Nephron (organoid): ENCODE data around the gene CAMTA1.

Source experiments
- H3K27ac Mint-ChIP-seq, 3 experiments: 2 replicates each; pipeline ENCODE4 v1.8.0; 2020; ENCODE audit warnings: mixed read lengths in 3 of 3, mild to moderate bottlenecking in 2 of 3, moderate library complexity in 1 of 3
- H3K27me3 Mint-ChIP-seq: 2 replicates; pipeline ENCODE4 v1.8.0; 2021; ENCODE audit warnings: low read depth, mild to moderate bottlenecking, moderate library complexity, mixed read lengths
- H3K36me3 Mint-ChIP-seq: 2 replicates; pipeline ENCODE4 v1.8.0; 2020; ENCODE audit warnings: low read depth, mixed read lengths
- H3K4me1 Mint-ChIP-seq: 2 replicates; pipeline ENCODE4 v1.8.0; 2020; ENCODE audit warnings: mixed read lengths
- H3K4me3 Mint-ChIP-seq, 3 experiments: 2 replicates each; pipeline ENCODE4 v1.8.0; 2020; ENCODE audit warnings: mild to moderate bottlenecking in 3 of 3, mixed read lengths in 3 of 3, moderate library complexity in 2 of 3
- H3K9me3 Mint-ChIP-seq: 2 replicates; pipeline ENCODE4 v1.8.0; 2020; ENCODE audit warnings: mixed read lengths
- TF ChIP-seq, protein P1 (sequence below), 3 experiments: fragments of 200-600 bp; sonication (generic); IDR thresholded peaks; one replicate each; pipeline ENCODE4 v1.5.0; 2021; ENCODE audit warnings: antibody characterized with exemption in 3 of 3; ENCODE audit not compliant: unreplicated experiment in 3 of 3

CAMTA1 gene

DNA sequence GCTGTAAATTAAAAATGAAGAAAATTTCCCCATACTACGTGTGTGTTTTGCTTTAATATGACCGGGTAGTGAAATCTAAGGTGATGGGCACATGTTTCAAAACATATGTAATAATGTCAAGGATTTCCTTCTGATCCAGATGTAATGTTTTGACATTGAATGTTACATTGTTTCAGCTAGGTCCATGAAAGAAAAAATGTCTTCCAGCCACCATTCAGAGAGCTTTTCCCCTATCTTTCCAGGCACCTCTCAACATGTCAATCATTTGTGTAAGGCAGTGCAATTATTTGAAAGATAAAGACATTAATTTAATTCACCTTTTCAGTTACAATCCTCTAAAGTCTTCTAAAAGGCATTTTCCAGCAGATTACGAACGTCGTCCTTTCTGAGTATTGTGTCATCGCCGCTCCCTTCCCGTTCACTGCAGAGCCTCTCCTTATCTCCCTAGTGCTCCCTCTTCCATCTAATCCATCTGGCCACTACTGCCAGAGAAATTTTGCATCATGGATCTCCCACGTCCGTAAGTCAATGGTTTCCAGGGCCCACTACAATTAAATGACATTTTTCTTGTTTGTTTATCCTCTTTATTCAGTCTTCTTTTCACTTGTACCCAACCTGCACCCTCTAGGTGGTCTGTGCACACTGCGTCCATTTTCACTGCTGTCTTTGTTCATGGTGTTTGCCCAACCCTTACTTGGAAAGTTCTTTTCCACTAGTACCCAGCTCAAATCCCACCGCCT is 984.6 kb downstream of the CAMTA1 start:
- Mint-ChIP-seq H3K4me3 (peak overlapping the region; percentile 52 to 65 (median 62)), H3K4me1 (peaks cover 33% of the 10 kb centered on the region), H3K27me3 (no peaks in the 10 kb centered on the region), H3K36me3 (peaks cover 25% of the 10 kb centered on the region), H3K9me3 (no peaks in the 10 kb centered on the region), H3K27ac (no peak overlapping the region)
- TF ChIP-seq, protein P1, sequence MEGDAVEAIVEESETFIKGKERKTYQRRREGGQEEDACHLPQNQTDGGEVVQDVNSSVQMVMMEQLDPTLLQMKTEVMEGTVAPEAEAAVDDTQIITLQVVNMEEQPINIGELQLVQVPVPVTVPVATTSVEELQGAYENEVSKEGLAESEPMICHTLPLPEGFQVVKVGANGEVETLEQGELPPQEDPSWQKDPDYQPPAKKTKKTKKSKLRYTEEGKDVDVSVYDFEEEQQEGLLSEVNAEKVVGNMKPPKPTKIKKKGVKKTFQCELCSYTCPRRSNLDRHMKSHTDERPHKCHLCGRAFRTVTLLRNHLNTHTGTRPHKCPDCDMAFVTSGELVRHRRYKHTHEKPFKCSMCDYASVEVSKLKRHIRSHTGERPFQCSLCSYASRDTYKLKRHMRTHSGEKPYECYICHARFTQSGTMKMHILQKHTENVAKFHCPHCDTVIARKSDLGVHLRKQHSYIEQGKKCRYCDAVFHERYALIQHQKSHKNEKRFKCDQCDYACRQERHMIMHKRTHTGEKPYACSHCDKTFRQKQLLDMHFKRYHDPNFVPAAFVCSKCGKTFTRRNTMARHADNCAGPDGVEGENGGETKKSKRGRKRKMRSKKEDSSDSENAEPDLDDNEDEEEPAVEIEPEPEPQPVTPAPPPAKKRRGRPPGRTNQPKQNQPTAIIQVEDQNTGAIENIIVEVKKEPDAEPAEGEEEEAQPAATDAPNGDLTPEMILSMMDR (IDR thresholded peaks at IDR 0.05; ENCODE audit: unreplicated experiment in 3 of 3) = no peak

DNA sequence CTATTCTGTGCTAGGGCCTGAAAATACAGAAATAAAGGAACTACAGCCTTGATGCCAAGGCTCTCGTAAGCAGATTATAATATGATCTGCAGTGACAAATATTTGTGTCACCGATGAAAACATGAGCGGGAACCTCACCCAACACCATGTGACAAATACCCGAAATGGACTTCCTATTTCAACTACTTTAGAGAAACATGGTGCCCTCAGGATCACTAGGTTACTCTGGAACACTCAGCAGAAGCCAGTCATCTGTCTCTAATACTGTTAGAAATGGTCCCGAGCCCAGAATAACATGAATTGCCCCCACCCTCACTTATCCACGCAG is 985.4 kb downstream of the CAMTA1 start:
- no peaks in the 10 kb centered on the region for H3K27me3 Mint-ChIP-seq
- TF ChIP-seq, protein P1 (IDR thresholded peaks at IDR 0.05; ENCODE audit: unreplicated experiment in 3 of 3) = no peak
- no peaks in the 10 kb centered on the region for H3K9me3 Mint-ChIP-seq
- H3K4me3 Mint-ChIP-seq = peak overlapping the region; percentile 86 to 92 (median 90)
- H3K27ac Mint-ChIP-seq = peak overlapping the region in 2 of 3 experiments; percentile 73 to 86
- peaks cover 30% of the 10 kb centered on the region for H3K36me3 Mint-ChIP-seq
- peaks cover 33% of the 10 kb centered on the region for H3K4me1 Mint-ChIP-seq

DNA sequence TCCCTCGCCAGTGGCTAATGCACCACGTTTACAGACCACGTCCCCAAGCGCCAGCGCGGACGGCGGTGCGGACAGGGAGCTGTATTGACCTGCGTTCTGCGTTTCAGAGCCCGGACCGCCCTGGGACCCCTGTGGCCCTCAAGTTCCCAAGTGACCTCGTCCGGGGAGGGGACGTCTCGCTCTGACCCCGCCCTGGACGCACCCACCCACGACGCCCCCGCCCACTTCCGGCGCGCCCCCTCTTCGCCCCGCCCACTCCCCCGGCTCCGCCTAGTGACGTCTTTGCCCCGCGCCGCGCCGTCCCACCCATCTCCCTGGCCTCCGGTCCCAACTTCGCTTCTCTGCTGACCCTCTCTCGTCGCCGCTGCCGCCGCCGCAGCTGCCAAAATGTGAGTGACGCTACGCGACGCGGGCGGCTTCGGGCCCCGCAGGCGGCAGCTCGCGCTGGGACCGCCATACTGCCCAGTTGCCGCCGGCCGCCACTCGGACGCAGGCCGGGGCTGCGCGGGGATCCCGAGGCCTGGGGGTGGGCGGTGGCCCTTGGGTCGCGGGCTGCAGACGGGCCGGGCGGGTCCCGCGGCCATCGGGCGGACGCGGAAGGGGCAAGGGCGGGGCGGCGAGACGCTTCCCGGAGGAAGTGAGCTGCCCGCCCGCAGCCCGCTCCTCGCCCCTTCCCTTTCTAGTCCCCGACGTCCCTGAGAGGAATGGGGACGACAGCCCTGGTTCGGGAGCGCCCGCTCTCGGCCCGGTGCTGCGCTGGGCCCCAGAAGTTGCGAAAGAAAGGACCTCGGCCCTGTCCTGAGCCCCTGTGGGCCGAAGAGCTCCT is 986.0 kb downstream of the CAMTA1 start, which contains the start of gene VAMP3:
VAMP3 (plus strand) TSS at position 300 of the 826 bp plus-strand sequence; CDS start at position 388, 88 bp downstream.
- Mint-ChIP-seq H3K27me3 (no peaks in the 10 kb centered on the region), H3K9me3 (no peaks in the 10 kb centered on the region), H3K4me1 (peaks cover 33% of the 10 kb centered on the region), H3K27ac (peak within 1 kb of the TSS in 2 of 3 experiments; percentile 86), H3K36me3 (peaks cover 35% of the 10 kb centered on the region), H3K4me3 (peak within 1 kb of the TSS; percentile 92 to 95 (median 95))
- TF ChIP-seq, protein P1 (IDR thresholded peaks at IDR 0.05; ENCODE audit: unreplicated experiment in 3 of 3) = no peak

DNA sequence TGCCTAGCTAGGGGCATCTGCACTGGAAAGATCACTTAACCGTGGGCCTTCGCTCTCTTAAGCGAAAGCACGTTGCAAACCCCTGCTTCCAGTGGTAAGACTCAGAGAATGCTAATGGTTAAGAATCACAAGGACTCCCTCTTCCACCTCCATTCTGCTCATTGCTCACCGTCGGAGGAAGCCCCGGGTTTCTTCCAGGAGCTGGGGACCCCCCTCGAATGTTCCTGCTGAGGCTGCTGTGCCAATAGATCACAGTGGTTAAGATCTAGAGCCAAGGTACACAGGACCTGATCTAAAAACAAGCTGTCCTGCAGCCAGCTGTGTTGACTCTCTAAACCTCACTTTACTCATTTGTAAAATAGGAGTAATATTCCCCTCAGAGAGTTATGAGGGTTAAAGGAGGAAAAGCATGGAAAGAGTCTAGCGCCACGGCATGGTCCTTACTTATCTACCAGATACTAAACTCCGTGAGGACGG is 986.6 kb downstream of the CAMTA1 start:
- peaks cover 42% of the 10 kb centered on the region for H3K36me3 Mint-ChIP-seq
- TF ChIP-seq, protein P1 (IDR thresholded peaks at IDR 0.05; ENCODE audit: unreplicated experiment in 3 of 3) = no peak
- no peaks in the 10 kb centered on the region for H3K9me3 Mint-ChIP-seq
- peaks cover 33% of the 10 kb centered on the region for H3K4me1 Mint-ChIP-seq
- peak overlapping the region; percentile 92 to 95 (median 95) for H3K4me3 Mint-ChIP-seq
- peak overlapping the region in 2 of 3 experiments; percentile 57 to 86 for H3K27ac Mint-ChIP-seq
- H3K27me3 Mint-ChIP-seq = no peaks in the 10 kb centered on the region

DNA sequence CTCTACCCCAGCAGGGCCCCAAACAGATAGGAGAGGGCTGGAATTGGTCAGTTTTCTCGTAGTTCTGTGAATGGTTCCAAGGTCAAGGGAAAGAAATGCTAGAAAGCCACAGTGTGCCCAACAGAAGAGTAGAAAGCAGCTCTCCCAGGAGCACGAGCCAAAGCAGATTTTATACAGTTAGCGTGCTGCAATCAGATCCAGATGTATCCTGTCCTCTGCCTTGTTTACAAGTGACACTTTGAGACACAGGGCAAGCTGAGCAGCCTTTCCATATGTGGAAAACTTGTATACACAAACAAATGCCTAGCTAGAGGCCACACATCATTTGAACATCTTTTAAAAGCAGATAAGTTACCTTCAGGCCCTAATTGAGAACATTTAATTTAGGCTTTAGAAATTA is 992.3 kb downstream of the CAMTA1 start:
- no peaks in the 10 kb centered on the region for H3K9me3 Mint-ChIP-seq
- H3K36me3 Mint-ChIP-seq = peaks cover 75% of the 10 kb centered on the region
- H3K27ac Mint-ChIP-seq = no peak overlapping the region
- no peaks in the 10 kb centered on the region for H3K27me3 Mint-ChIP-seq
- TF ChIP-seq, protein P1 (IDR thresholded peaks at IDR 0.05; ENCODE audit: unreplicated experiment in 3 of 3) = no peak
- no peak overlapping the region for H3K4me3 Mint-ChIP-seq
- peaks cover 11% of the 10 kb centered on the region for H3K4me1 Mint-ChIP-seq
